IPS-20b (cell line): ENCODE results near the gene AJAP1.

ENCODE experiments used
- H3K27ac ChIP-seq: one replicate; pipeline ENCODE4 v1.5.1; 2013; ENCODE audit warnings: low read length
- H3K27me3 ChIP-seq: 2 replicates; pipeline ENCODE4 v1.6.1; 2013; ENCODE audit warnings: mild to moderate bottlenecking, low read length, inconsistent platforms; ENCODE audit not compliant: insufficient read depth
- H3K36me3 ChIP-seq: 2 replicates; pipeline ENCODE4 v1.6.1; 2013; ENCODE audit warnings: low read depth, mild to moderate bottlenecking, inconsistent platforms, low read length, moderate library complexity; ENCODE audit not compliant: insufficient read depth
- H3K4me1 ChIP-seq: 2 replicates; pipeline ENCODE4 v1.6.1; 2013; ENCODE audit warnings: mild to moderate bottlenecking, control low read depth, inconsistent platforms, low read length, moderate library complexity; ENCODE audit not compliant: insufficient read depth
- H3K4me3 ChIP-seq: 2 replicates; pipeline ENCODE4 v1.5.1; 2013; ENCODE audit warnings: mild to moderate bottlenecking, low read length, inconsistent platforms
- H3K9ac ChIP-seq: 2 replicates; pipeline ENCODE4 v1.6.1; 2013; ENCODE audit warnings: low read depth, mild to moderate bottlenecking, inconsistent platforms, low read length, moderate library complexity
- H3K9me3 ChIP-seq: 2 replicates; pipeline ENCODE4 v1.6.1; 2013; ENCODE audit warnings: mild to moderate bottlenecking, low read depth, low read length, inconsistent platforms; ENCODE audit not compliant: insufficient read depth

The AJAP1 gene

GRCh38 chr1:4770713-4771112 is 116.3 kb downstream of the AJAP1 start:
- Histone ChIP-seq H3K4me1 (no peaks in the 10 kb centered on the region), H3K4me3 (no peak overlapping the region), H3K27ac (no peak overlapping the region), H3K36me3 (no peaks in the 10 kb centered on the region), H3K9ac (no peak overlapping the region), H3K9me3 (no peaks in the 10 kb centered on the region), H3K27me3 (no peaks in the 10 kb centered on the region)

- Histone ChIP-seq H3K4me3 (no peak overlapping the region), H3K4me1 (no peaks in the 10 kb centered on the region), H3K27me3 (no peaks in the 10 kb centered on the region), H3K9me3 (no peaks in the 10 kb centered on the region), H3K9ac (no peak overlapping the region), H3K36me3 (no peaks in the 10 kb centered on the region), H3K27ac (no peak overlapping the region)
These were observed 116.9 kb downstream of the AJAP1 start for GRCh38 chr1:4771267-4771666.

- no peaks in the 10 kb centered on the region for H3K36me3 ChIP-seq
These were observed 117.3 kb downstream of the AJAP1 start for GRCh38 chr1:4771721-4772120.

GRCh38 chr1:4772294-4773010 is 118.0 kb downstream of the AJAP1 start:
- Histone ChIP-seq H3K27me3 (no peaks in the 10 kb centered on the region), H3K27ac (no peak overlapping the region), H3K9me3 (no peaks in the 10 kb centered on the region), H3K36me3 (no peaks in the 10 kb centered on the region), H3K9ac (no peak overlapping the region), H3K4me3 (no peak overlapping the region), H3K4me1 (no peaks in the 10 kb centered on the region)

More at GRCh38 chr1:4771721-4772120, 117.3 kb downstream of the AJAP1 start:
- H3K9me3 ChIP-seq = no peaks in the 10 kb centered on the region
- no peak overlapping the region for H3K27ac ChIP-seq
- H3K4me3 ChIP-seq = no peak overlapping the region
- no peaks in the 10 kb centered on the region for H3K27me3 ChIP-seq
- H3K4me1 ChIP-seq = no peaks in the 10 kb centered on the region
- H3K9ac ChIP-seq = no peak overlapping the region

- H3K4me1 ChIP-seq = no peaks in the 10 kb centered on the region
- no peaks in the 10 kb centered on the region for H3K36me3 ChIP-seq
- H3K9me3 ChIP-seq = no peaks in the 10 kb centered on the region
- no peaks in the 10 kb centered on the region for H3K27me3 ChIP-seq
- no peak overlapping the region for H3K9ac ChIP-seq
- no peak overlapping the region for H3K4me3 ChIP-seq
- no peak overlapping the region for H3K27ac ChIP-seq
These were observed 118.8 kb downstream of the AJAP1 start for GRCh38 chr1:4773226-4773625.

- Histone ChIP-seq H3K9ac (no peak overlapping the region), H3K4me1 (no peaks in the 10 kb centered on the region), H3K27ac (no peak overlapping the region), H3K4me3 (no peak overlapping the region), H3K36me3 (no peaks in the 10 kb centered on the region), H3K9me3 (no peaks in the 10 kb centered on the region), H3K27me3 (no peaks in the 10 kb centered on the region)
These were observed 121.1 kb downstream of the AJAP1 start for GRCh38 chr1:4775506-4775905.

- Histone ChIP-seq H3K27me3 (no peaks in the 10 kb centered on the region), H3K4me3 (no peak overlapping the region), H3K27ac (no peak overlapping the region), H3K36me3 (no peaks in the 10 kb centered on the region), H3K9me3 (no peaks in the 10 kb centered on the region), H3K9ac (no peak overlapping the region), H3K4me1 (no peaks in the 10 kb centered on the region)
These were observed 123.6 kb downstream of the AJAP1 start for GRCh38 chr1:4778056-4778455.

- Histone ChIP-seq H3K4me1 (no peaks in the 10 kb centered on the region), H3K9me3 (no peaks in the 10 kb centered on the region), H3K9ac (no peak overlapping the region), H3K36me3 (no peaks in the 10 kb centered on the region), H3K27ac (no peak overlapping the region), H3K27me3 (no peaks in the 10 kb centered on the region), H3K4me3 (no peak overlapping the region)
These were observed 127.2 kb downstream of the AJAP1 start for GRCh38 chr1:4781646-4782045.

- Histone ChIP-seq H3K4me1 (no peaks in the 10 kb centered on the region), H3K27ac (no peak overlapping the region), H3K27me3 (no peaks in the 10 kb centered on the region), H3K36me3 (no peaks in the 10 kb centered on the region), H3K9me3 (no peaks in the 10 kb centered on the region), H3K4me3 (no peak overlapping the region), H3K9ac (no peak overlapping the region)
These were observed 130.4 kb downstream of the AJAP1 start for GRCh38 chr1:4784761-4785160.

- H3K36me3 ChIP-seq = no peaks in the 10 kb centered on the region
- H3K9me3 ChIP-seq = no peaks in the 10 kb centered on the region
- no peaks in the 10 kb centered on the region for H3K4me1 ChIP-seq
- no peak overlapping the region for H3K27ac ChIP-seq
- no peak overlapping the region for H3K4me3 ChIP-seq
- no peak overlapping the region for H3K9ac ChIP-seq
- no peaks in the 10 kb centered on the region for H3K27me3 ChIP-seq
These were observed 131.6 kb downstream of the AJAP1 start for GRCh38 chr1:4786055-4786454.

GRCh38 chr1:4787551-4787950 is 133.1 kb downstream of the AJAP1 start:
- no peaks in the 10 kb centered on the region for H3K27me3 ChIP-seq

GRCh38 chr1:4792565-4792964 is 138.2 kb downstream of the AJAP1 start:
- Histone ChIP-seq H3K36me3 (no peaks in the 10 kb centered on the region), H3K27ac (no peak overlapping the region), H3K4me3 (no peak overlapping the region), H3K9me3 (no peaks in the 10 kb centered on the region; the same call in 1 of the 2 replicates), H3K9ac (no peak overlapping the region), H3K27me3 (no peaks in the 10 kb centered on the region), H3K4me1 (no peaks in the 10 kb centered on the region)

More at GRCh38 chr1:4787551-4787950, 133.1 kb downstream of the AJAP1 start:
- Histone ChIP-seq H3K9me3 (no peaks in the 10 kb centered on the region), H3K27ac (no peak overlapping the region), H3K9ac (no peak overlapping the region), H3K36me3 (no peaks in the 10 kb centered on the region), H3K4me3 (no peak overlapping the region), H3K4me1 (no peaks in the 10 kb centered on the region)
